Liver (tissue), 9 donors: Measurements from ENCODE around the gene TOGARAM1. TPM values are rescaled to one million over a fixed set of nuclear protein-coding genes. Genes with fewer than 3 reads are reported as not detected.

ENCODE experiments used
- DNase-seq: peaks from one replicate; pipeline ENCODE4 v3.0.0-alpha.2; 2017; ENCODE audit warnings: low spot score
- H3K27ac ChIP-seq, 2 donors: one replicate each; pipeline ENCODE4 v1.7.0; 2013; ENCODE audit warnings: inconsistent platforms in 2 of 2, low read length in 2 of 2, control low read depth in 1 of 2, low read depth in 1 of 2, mild to moderate bottlenecking in 1 of 2
- H3K27me3 ChIP-seq, 4 donors: one replicate each; pipeline versions ENCODE4 v1.6.1 to v1.7.0; 2013; ENCODE audit warnings: low read length in 3 of 4, inconsistent platforms in 1 of 4, mild to moderate bottlenecking in 1 of 4, moderate library complexity in 1 of 4; ENCODE audit not compliant: control insufficient read depth in 4 of 4, insufficient read depth in 4 of 4
- H3K36me3 ChIP-seq, 4 donors: one replicate each; pipeline versions ENCODE4 v1.6.1 to v1.7.0; 2013; ENCODE audit warnings: low read length in 3 of 4, mild to moderate bottlenecking in 3 of 4, low read depth in 1 of 4, moderate library complexity in 1 of 4; ENCODE audit not compliant: control insufficient read depth in 4 of 4, insufficient read depth in 3 of 4
- H3K4me1 ChIP-seq, 4 donors: one replicate each; pipeline versions ENCODE4 v1.6.1 to v1.7.0; 2013; ENCODE audit warnings: low read length in 3 of 4, mild to moderate bottlenecking in 3 of 4, moderate library complexity in 1 of 4; ENCODE audit not compliant: control insufficient read depth in 4 of 4, insufficient read depth in 4 of 4
- H3K4me3 ChIP-seq, 3 donors: one replicate each; pipeline versions ENCODE4 v1.6.1 to v1.7.0; 2013; ENCODE audit warnings: low read length in 3 of 3, control low read depth in 1 of 3, low read depth in 1 of 3, mild to moderate bottlenecking in 1 of 3
- H3K9ac ChIP-seq, 2 donors: one replicate each; pipeline ENCODE4 v1.7.0; 2013; ENCODE audit warnings: low read length in 2 of 2, mild to moderate bottlenecking in 2 of 2, moderate library complexity in 2 of 2, control low read depth in 1 of 2, low read depth in 1 of 2
- H3K9me3 ChIP-seq, 4 donors: one replicate each; pipeline versions ENCODE4 v1.6.1 to v1.7.0; 2013; ENCODE audit warnings: low read length in 3 of 4; ENCODE audit not compliant: control insufficient read depth in 4 of 4
- CTCF ChIP-seq: fragments of 150-350 bp; IDR thresholded peaks from 2 replicates; pipeline ENCODE4 v1.5.1; 2017; ENCODE audit warnings: improper control_type of control experiment, low read depth, low read length; ENCODE audit not compliant: missing input control
- EGR1 ChIP-seq, 2 donors: IDR thresholded peaks; 2 replicates each; pipeline ENCODE4 v1.6.1; 2016 to 2018; ENCODE audit warnings: antibody characterized with exemption in 2 of 2, low read depth in 2 of 2
- FOXA1 ChIP-seq: IDR thresholded peaks from 2 replicates; pipeline ENCODE4 v1.6.1; 2016; ENCODE audit warnings: antibody characterized with exemption
- FOXA2 ChIP-seq: IDR thresholded peaks from 2 replicates; pipeline ENCODE4 v1.6.1; 2016; ENCODE audit warnings: antibody characterized with exemption
- GABPA ChIP-seq, 2 donors: IDR thresholded peaks in 1 of 2; conservative IDR thresholded peaks in 1 of 2; 2 replicates each; pipeline ENCODE4 v1.6.1; 2016; ENCODE audit warnings: antibody characterized with exemption in 2 of 2, mild to moderate bottlenecking in 1 of 2, moderate library complexity in 1 of 2
- HNF4A ChIP-seq, 2 donors: conservative IDR thresholded peaks; 2 replicates each; pipeline ENCODE4 v1.6.1; 2016; ENCODE audit warnings: antibody characterized with exemption in 2 of 2, mild to moderate bottlenecking in 2 of 2
- HNF4G ChIP-seq: IDR thresholded peaks from 2 replicates; pipeline ENCODE4 v1.6.1; 2016; ENCODE audit warnings: antibody characterized with exemption
- JUND ChIP-seq, 2 donors: IDR thresholded peaks; 2 replicates each; pipeline ENCODE4 v1.6.1; 2016; ENCODE audit warnings: antibody characterized with exemption in 2 of 2
- NR2F2 ChIP-seq: IDR thresholded peaks from 2 replicates; pipeline ENCODE4 v1.6.1; 2016; ENCODE audit warnings: antibody characterized with exemption
- RAD21 ChIP-seq, 2 donors: IDR thresholded peaks; 2 replicates each; pipeline ENCODE4 v1.6.1; 2016; ENCODE audit warnings: antibody characterized with exemption in 2 of 2, mild to moderate bottlenecking in 2 of 2
- REST ChIP-seq: IDR thresholded peaks from 2 replicates; pipeline ENCODE4 v1.6.1; 2016; ENCODE audit warnings: antibody characterized with exemption, mild to moderate bottlenecking
- RXRA ChIP-seq, 2 donors: IDR thresholded peaks; 2 replicates each; pipeline ENCODE4 v1.6.1; 2017 to 2018; ENCODE audit warnings: antibody characterized with exemption in 2 of 2, mild to moderate bottlenecking in 1 of 2
- SP1 ChIP-seq: IDR thresholded peaks from 2 replicates; pipeline ENCODE4 v1.6.1; 2018; ENCODE audit warnings: antibody characterized with exemption, mild to moderate bottlenecking
- TAF1 ChIP-seq: conservative IDR thresholded peaks from 2 replicates; pipeline ENCODE4 v1.6.1; 2016; ENCODE audit warnings: antibody characterized with exemption, mild to moderate bottlenecking
- YY1 ChIP-seq: IDR thresholded peaks from 2 replicates; pipeline ENCODE4 v1.6.1; 2016; ENCODE audit warnings: antibody characterized with exemption, mild to moderate bottlenecking
- whole genome bisulfite sequencing: extraction: QIAGEN DNeasy Blood & Tissue Kit; methylation state at CpG from one replicate; pipeline ENCODE4 v1.1.7; 2013; 5-methylcytosine and 5-hydroxymethylcytosine counted together
- polyA plus RNA-seq, 2 donors: library from polyadenylated mRNA; stranded (reverse) in 1 of 2; unstranded in 1 of 2; fragments of 200-250 nt in 1 of 2; fragments of >200 nt in 1 of 2; fragmentation: Nextera tagmentation in 1 of 2; extraction: Ambion mirVana in 1 of 2; gene quantifications; one replicate each; pipeline versions ENCODE4 v1.2.1 to v1.2.3, GENCODE V29; 2013 to 2015
- total RNA-seq, 2 donors: library from RNA; depleted of rRNA; stranded (reverse); fragments of >200 nt; gene quantifications; one replicate each; pipeline ENCODE4 v1.2.3, GENCODE V29; 2014
- TF ChIP-seq, protein P1 (sequence below): IDR thresholded peaks from 2 replicates; pipeline ENCODE4 v1.6.1; 2016; ENCODE audit warnings: antibody characterized with exemption
- TF ChIP-seq, protein P2 (sequence below): IDR thresholded peaks from 2 replicates; pipeline ENCODE4 v1.6.1; 2016; ENCODE audit warnings: antibody characterized with exemption
- donor health status: healthy.
- donor health status: healthy.
- donor health status: healthy.
- donor health status: healthy.
- donor health status: healthy.

Gene TOGARAM1
- total and polyA plus RNA-seq, 4 donors: 2.5 to 12.7 (median 7.5) TPM

- no peak for TF ChIP-seq EGR1 (IDR thresholded peaks at IDR 0.05; ENCODE audit: low read depth in 2 of 2)
- no peak for TF ChIP-seq FOXA2
- Histone ChIP-seq H3K9me3 (no peaks in the 10 kb centered on the region), H3K4me3 (no peak overlapping the region), H3K27me3 (no peaks in the 10 kb centered on the region), H3K36me3 (peaks cover 5 to 27% (median 16%) of the 10 kb centered on the region in 4 donors), H3K27ac (no peak overlapping the region), H3K9ac (no peak overlapping the region), H3K4me1 (peaks cover 0 to 4% (median 0%) of the 10 kb centered on the region in 4 donors)
- no peak for DNase-seq
- 98% methylated on average over 2 of the region's 2 CpGs for WGBS
These were observed 132.3 kb downstream of the TOGARAM1 start for GRCh38 chr14:45094275-45094674.

DNA sequence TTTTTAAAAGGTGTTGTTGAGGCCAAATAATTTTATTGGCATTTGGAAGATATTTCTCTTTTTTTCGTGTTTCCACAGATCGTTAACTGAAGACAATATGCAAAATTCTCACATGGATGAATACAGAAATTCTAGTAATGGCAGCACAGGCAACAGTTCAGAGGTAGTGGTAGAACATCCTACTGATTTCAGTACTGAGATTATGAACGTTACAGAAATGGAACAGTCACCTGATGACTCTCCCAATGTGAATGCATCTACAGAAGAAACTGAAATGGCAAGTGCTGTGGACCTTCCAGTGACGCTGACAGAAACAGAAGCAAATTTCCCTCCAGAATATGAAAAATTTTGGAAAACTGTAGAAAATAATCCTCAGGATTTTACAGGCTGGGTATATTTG lies 133.2 kb downstream of the TOGARAM1 start:
- Histone ChIP-seq H3K27me3 (no peaks in the 10 kb centered on the region), H3K4me1 (peaks cover 0 to 1% (median 0%) of the 10 kb centered on the region in 4 donors), H3K9ac (no peak overlapping the region), H3K27ac (no peak overlapping the region), H3K36me3 (peaks cover 5 to 29% (median 19%) of the 10 kb centered on the region in 4 donors), H3K4me3 (no peak overlapping the region), H3K9me3 (no peaks in the 10 kb centered on the region)
- no peak for TF ChIP-seq SP1
- TF ChIP-seq RXRA (IDR thresholded peaks at IDR 0.05): no peak
- no peak for TF ChIP-seq TAF1
- TF ChIP-seq, protein P1, sequence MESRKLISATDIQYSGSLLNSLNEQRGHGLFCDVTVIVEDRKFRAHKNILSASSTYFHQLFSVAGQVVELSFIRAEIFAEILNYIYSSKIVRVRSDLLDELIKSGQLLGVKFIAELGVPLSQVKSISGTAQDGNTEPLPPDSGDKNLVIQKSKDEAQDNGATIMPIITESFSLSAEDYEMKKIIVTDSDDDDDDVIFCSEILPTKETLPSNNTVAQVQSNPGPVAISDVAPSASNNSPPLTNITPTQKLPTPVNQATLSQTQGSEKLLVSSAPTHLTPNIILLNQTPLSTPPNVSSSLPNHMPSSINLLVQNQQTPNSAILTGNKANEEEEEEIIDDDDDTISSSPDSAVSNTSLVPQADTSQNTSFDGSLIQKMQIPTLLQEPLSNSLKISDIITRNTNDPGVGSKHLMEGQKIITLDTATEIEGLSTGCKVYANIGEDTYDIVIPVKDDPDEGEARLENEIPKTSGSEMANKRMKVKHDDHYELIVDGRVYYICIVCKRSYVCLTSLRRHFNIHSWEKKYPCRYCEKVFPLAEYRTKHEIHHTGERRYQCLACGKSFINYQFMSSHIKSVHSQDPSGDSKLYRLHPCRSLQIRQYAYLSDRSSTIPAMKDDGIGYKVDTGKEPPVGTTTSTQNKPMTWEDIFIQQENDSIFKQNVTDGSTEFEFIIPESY: no peak
- TF ChIP-seq HNF4A (conservative IDR thresholded peaks at IDR 0.05): no peak
- no peak for TF ChIP-seq REST
- no peak for TF ChIP-seq FOXA1
- no peak for DNase-seq
- WGBS: 95% methylated on average over 4 of the region's 4 CpGs

- H3K4me3 ChIP-seq: no peak overlapping the region
- 98% methylated on average over 4 of the region's 4 CpGs for WGBS
- no peak overlapping the region for H3K9ac ChIP-seq
- no peaks in the 10 kb centered on the region for H3K9me3 ChIP-seq
- H3K27me3 ChIP-seq: no peaks in the 10 kb centered on the region
- H3K36me3 ChIP-seq: peaks cover 5 to 34% (median 23%) of the 10 kb centered on the region in 4 donors
- no peaks in the 10 kb centered on the region for H3K4me1 ChIP-seq
- no peak for DNase-seq
- no peak overlapping the region for H3K27ac ChIP-seq
- TF ChIP-seq, protein P2, sequence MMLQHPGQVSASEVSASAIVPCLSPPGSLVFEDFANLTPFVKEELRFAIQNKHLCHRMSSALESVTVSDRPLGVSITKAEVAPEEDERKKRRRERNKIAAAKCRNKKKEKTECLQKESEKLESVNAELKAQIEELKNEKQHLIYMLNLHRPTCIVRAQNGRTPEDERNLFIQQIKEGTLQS: no peak
- no peak for TF ChIP-seq FOXA2
- TF ChIP-seq, protein P1: no peak
- TF ChIP-seq RXRA (IDR thresholded peaks at IDR 0.05): no peak
- no peak for TF ChIP-seq TAF1
- no peak for TF ChIP-seq EGR1 (IDR thresholded peaks at IDR 0.05; ENCODE audit: low read depth in 2 of 2)
- no peak for TF ChIP-seq HNF4A (conservative IDR thresholded peaks at IDR 0.05)
- no peak for TF ChIP-seq HNF4G
- no peak for TF ChIP-seq GABPA (IDR thresholded peaks at IDR 0.05 in 1 of 2, conservative IDR thresholded peaks at IDR 0.05 in 1 of 2)
- no peak for TF ChIP-seq FOXA1
- TF ChIP-seq NR2F2: no peak
- no peak for TF ChIP-seq YY1
- no peak for TF ChIP-seq RAD21 (IDR thresholded peaks at IDR 0.05)
- no peak for TF ChIP-seq CTCF
- TF ChIP-seq JUND (IDR thresholded peaks at IDR 0.05): no peak
These were observed 134.2 kb downstream of the TOGARAM1 start for GRCh38 chr14:45096218-45096617.
